Measurements from ENCODE around the gene TMEM184B.

DNA sequence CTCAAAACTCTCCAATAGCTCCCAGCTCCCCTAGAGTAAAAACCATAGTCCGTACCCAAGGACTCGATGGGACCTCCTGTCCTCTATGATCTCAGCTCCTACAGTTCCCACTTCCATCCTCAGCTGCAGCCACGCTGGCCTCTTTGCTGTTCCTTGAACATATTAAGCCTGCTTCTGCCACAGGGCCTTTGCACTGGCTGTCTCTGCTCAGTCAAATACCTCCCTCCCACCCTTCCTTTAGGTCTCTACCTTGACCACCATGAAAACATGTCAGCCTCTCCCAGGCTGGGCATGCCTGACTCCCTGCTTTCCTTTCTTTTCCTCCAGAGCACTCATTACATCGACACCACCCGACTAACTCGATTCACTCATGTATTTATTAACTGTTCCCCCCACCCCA is 24.5 kb downstream of the TMEM184B start:
- TF ChIP-seq, protein P1, sequence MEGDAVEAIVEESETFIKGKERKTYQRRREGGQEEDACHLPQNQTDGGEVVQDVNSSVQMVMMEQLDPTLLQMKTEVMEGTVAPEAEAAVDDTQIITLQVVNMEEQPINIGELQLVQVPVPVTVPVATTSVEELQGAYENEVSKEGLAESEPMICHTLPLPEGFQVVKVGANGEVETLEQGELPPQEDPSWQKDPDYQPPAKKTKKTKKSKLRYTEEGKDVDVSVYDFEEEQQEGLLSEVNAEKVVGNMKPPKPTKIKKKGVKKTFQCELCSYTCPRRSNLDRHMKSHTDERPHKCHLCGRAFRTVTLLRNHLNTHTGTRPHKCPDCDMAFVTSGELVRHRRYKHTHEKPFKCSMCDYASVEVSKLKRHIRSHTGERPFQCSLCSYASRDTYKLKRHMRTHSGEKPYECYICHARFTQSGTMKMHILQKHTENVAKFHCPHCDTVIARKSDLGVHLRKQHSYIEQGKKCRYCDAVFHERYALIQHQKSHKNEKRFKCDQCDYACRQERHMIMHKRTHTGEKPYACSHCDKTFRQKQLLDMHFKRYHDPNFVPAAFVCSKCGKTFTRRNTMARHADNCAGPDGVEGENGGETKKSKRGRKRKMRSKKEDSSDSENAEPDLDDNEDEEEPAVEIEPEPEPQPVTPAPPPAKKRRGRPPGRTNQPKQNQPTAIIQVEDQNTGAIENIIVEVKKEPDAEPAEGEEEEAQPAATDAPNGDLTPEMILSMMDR (IDR thresholded peaks at IDR 0.05) = no peak
- TF ChIP-seq POLR2A (IDR thresholded peaks at IDR 0.05) (no peak), EP300 (IDR thresholded peaks at IDR 0.05) (no peak)
